Femur (tissue), 1 donor: Measurements from ENCODE around the gene SLC25A24.

ENCODE experiments used
- DNase-seq: peaks from one replicate; pipeline ENCODE4 v3.0.0-alpha.2; 2017

SLC25A24 gene

DNA sequence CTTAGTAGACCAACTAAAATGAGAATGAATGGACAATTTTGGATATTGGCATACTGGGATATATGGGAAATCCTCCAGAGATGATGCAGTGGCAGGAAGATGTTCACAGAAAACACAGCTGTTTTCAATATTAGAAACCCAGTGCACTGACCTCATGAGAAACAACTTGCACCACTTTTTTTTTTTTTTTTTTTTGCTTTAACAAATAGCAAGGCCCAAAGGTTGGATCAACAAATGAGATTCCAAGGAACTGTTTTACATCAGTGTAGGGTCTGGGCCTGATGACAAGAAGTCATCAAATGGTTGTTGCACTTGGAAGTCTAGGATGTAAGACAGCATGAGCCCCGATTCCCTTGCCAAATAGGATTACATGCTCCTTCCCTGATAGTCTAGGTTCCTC lies 110.7 kb downstream of the SLC25A24 start:
- DNase-seq: no peak

DNA sequence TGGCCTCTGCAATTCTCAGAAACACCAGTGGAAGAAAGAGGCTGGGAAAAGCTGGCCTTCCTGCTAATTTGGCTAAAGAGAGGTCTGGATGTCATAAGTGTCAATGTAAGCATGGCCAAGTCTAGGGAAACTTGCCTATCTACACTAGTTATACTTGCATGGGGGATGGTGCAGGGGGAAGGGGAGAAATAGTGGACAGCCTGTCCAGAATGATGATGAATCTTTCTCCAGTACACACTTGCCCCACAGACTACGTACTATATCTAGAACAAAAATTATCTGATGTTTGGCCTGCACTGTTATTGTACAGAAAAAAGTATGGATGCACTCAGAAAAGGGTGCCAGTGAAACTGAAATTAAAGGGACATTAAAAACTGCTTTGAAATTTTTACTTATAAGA lies 114.5 kb downstream of the SLC25A24 start:
- no peak for DNase-seq

DNA sequence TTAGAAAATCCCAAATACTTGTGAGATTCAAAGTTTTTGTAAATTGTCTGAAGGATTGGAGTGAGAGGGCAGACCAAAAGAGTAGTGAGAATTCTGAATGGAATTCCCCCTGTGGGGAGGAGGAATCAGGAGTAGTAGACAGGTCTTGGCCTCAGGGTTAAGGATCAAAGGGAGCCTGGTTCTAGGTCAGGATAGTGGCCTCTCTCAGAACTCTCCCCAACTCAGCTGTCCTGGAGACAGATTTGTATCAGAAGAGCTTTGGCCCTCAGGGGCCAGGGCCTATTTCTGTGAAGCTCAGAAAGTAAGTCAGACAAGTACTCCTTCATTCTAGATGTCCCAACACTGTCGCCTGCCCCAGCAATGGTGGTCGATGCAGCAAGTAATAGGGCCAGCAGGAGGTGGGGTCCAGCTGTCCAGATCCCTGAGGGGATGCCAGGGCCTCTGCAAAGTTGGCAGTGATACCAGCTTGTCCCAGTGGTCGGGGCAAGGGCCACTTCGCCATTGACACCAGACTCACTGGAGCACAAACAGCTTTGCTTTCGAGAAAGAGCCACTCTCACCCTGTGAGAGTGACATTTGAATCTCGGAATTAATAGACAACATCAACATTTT lies 115.2 kb downstream of the SLC25A24 start:
- no peak for DNase-seq
